Measurements from ENCODE around the gene AGK. TPM values are rescaled to one million over a fixed set of nuclear protein-coding genes. Genes with fewer than 3 reads are reported as not detected.

AGK gene
- total RNA-seq, 3 donors from 2014 or later = 14.7 to 33.1 (median 28.5) TPM

DNA sequence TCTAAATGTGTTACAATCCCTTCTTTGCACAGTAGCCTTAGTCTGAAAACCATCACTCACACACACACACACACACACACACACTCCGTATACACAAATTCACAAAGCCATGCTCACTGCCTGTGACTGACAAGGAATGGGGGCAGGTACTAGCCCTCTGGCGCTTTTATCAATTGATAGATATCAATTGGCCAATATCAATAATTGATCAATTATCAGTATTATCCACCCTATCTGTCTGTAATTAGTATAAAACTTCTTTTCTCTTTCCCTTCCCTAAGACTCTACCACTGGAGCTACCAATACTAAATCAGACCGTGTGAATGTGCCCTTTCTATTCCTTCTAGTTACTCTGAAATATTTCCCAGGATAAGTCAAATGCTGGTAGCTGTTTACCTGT is 148.7 kb downstream of the AGK start:
- TF ChIP-seq, protein P1, sequence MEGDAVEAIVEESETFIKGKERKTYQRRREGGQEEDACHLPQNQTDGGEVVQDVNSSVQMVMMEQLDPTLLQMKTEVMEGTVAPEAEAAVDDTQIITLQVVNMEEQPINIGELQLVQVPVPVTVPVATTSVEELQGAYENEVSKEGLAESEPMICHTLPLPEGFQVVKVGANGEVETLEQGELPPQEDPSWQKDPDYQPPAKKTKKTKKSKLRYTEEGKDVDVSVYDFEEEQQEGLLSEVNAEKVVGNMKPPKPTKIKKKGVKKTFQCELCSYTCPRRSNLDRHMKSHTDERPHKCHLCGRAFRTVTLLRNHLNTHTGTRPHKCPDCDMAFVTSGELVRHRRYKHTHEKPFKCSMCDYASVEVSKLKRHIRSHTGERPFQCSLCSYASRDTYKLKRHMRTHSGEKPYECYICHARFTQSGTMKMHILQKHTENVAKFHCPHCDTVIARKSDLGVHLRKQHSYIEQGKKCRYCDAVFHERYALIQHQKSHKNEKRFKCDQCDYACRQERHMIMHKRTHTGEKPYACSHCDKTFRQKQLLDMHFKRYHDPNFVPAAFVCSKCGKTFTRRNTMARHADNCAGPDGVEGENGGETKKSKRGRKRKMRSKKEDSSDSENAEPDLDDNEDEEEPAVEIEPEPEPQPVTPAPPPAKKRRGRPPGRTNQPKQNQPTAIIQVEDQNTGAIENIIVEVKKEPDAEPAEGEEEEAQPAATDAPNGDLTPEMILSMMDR (IDR thresholded peaks at IDR 0.05) = no peak
- TF ChIP-seq POLR2AphosphoS5 (IDR thresholded peaks at IDR 0.05) (no peak), POLR2A (IDR thresholded peaks at IDR 0.05) (no peak)
- H3K4me1 ChIP-seq = peaks cover 0 to 3% of the 10 kb centered on the region in 2 donors
- intact Hi-C loops (cut with DNase I; ENCODE audit: low total_unique reads) = no loop called here

GRCh38 chr7:141700296-141700847 is 149.2 kb downstream of the AGK start:
- Histone ChIP-seq H3K36me3 (no peaks in the 10 kb centered on the region), H3K9me3 (no peaks in the 10 kb centered on the region), H3K4me1 (peaks cover 0 to 3% of the 10 kb centered on the region in 2 donors), H3K27ac (peak overlapping the region; percentile 86 to 92), H3K4me3 (peak overlapping the region in 2 of 3 donors; percentile 91 to 97), H3K27me3 (no peaks in the 10 kb centered on the region)
- intact Hi-C loops (cut with DNase I; ENCODE audit: low total_unique reads) = no loop called here
- no peak for DNase-seq (ENCODE audit: low spot score in 2 of 2)
- TF ChIP-seq, protein P1 (IDR thresholded peaks at IDR 0.05) = no peak
- no peak for TF ChIP-seq POLR2A (IDR thresholded peaks at IDR 0.05)

More for the DNA sequence above, 148.7 kb downstream of the AGK start:
- DNase-seq (ENCODE audit: low spot score in 2 of 2) = no peak
- Histone ChIP-seq H3K9me3 (no peaks in the 10 kb centered on the region), H3K36me3 (no peaks in the 10 kb centered on the region), H3K27me3 (no peaks in the 10 kb centered on the region), H3K27ac (no peak overlapping the region), H3K4me3 (no peak overlapping the region)

DNA sequence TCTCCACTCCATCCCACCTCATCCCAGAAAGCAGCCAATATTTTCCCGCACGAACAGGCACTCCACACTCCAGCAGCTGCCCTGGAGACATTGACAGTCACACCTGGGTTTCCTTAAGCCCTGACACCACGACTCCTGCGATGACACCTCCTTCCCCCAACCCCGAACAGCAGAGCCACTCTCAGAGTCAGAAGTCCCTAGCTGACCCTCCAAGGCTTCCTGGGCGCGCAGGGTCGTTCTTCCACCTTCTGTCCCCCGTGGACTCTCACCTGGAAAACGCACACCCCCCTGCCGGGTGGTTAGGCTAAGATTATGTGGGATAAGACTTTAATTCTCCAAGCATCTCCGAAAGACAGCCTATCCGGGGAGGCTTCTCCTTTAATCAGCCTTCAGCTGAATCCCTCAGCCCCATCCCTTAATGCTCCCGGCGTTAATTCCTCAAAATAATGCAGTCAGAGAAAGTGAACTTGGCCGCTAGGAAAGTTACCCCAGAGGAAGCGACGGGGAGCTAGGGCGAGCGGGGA is 149.7 kb downstream of the AGK start:
- no peak for DNase-seq (ENCODE audit: low spot score in 2 of 2)
- peaks cover 0 to 3% of the 10 kb centered on the region in 2 donors for H3K4me1 ChIP-seq
- no peaks in the 10 kb centered on the region for H3K9me3 ChIP-seq
- no peaks in the 10 kb centered on the region for H3K36me3 ChIP-seq
- H3K27me3 ChIP-seq = no peaks in the 10 kb centered on the region
- H3K27ac ChIP-seq = peak overlapping the region; percentile 86 to 92
- intact Hi-C loops (cut with DNase I; ENCODE audit: low total_unique reads) = no loop called here
- peak overlapping the region; percentile 84 to 97 (median 91) for H3K4me3 ChIP-seq
- TF ChIP-seq, protein P1 (IDR thresholded peaks at IDR 0.05) = no peak
- TF ChIP-seq POLR2AphosphoS5 (IDR thresholded peaks at IDR 0.05) (no peak), POLR2A (IDR thresholded peaks at IDR 0.05) (no peak)

DNA sequence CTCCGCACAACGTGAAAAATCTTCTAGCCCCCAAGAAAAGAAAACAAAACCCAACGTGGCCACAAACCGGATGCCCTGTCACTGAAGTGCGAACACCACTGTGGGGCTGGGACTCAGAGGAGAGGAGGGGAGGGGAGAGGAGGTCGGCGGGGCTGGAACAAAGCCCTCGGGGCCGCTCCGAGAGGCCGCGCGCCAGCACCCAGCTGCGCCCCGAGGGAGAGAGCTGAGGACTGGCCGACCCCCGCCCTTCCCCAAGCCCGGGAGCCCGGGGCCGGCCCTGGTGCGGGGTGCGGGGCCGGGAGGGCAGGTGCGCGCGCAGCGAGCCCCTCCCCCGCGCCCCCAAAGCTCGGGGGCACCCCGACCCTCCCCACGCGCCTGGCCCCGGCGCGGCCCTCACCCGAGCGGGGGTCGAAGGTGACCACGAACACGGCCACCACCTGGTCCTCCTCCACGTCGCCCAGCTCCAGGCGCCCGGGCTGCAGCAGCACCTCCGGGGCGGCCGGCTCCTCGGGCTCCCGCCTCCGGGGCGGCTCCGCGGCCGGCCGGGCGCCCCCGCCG is 150.4 kb downstream of the AGK start:
- TF ChIP-seq, protein P1 (IDR thresholded peaks at IDR 0.05) = no peak
- TF ChIP-seq POLR2AphosphoS5 (IDR thresholded peaks at IDR 0.05) (no peak), POLR2A (IDR thresholded peaks at IDR 0.05) (no peak)
- H3K4me1 ChIP-seq = peaks cover 0 to 3% of the 10 kb centered on the region in 2 donors

DNA sequence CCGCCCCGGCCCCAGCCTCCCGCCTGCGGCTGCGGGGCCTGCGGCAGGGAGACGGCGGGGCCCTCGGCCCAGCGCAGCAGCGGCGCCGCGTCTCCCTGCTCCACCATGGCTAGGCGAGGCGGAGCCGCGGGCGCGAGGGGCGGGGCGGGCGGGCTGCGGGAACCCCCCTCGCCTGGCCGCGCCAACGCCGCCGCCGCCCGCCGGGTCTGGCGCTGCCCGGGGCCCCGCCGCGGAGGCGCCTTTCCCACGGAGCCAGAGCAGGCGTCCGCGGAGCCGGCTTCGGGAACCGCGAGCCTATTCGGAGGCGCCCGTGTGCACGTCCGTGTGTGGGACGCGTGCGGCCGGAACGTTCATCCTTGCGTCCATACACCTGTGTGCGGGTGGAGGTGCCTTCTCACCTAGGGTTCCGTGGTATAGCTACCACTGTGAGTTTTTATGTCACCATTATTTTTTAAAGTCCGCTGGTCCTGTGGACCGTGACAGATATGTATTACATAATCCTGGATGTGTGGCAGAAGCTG is 150.9 kb downstream of the AGK start, which contains the start of gene DENND11:
Gene DENND11, minus strand, starts transcription at position 120 of the 521 bp plus-strand sequence. Its CDS starts 13 bp downstream, at position 107.
- Histone ChIP-seq H3K9me3 (no peaks in the 10 kb centered on the region), H3K36me3 (no peaks in the 10 kb centered on the region), H3K4me1 (peaks cover 0 to 3% of the 10 kb centered on the region in 2 donors), H3K27me3 (no peaks in the 10 kb centered on the region), H3K4me3 (peak within 1 kb of the TSS; percentile 84 to 97 (median 91)), H3K27ac (peak within 1 kb of the TSS; percentile 86 to 92)
- no peak for TF ChIP-seq POLR2AphosphoS5 (IDR thresholded peaks at IDR 0.05)
- TF ChIP-seq, protein P1 (IDR thresholded peaks at IDR 0.05) = no peak
- intact Hi-C loops (cut with DNase I; ENCODE audit: low total_unique reads) = no loop called here
- no peak for DNase-seq (ENCODE audit: low spot score in 2 of 2)

More for the DNA sequence above, 150.4 kb downstream of the AGK start:
- no peak for DNase-seq (ENCODE audit: low spot score in 2 of 2)
- H3K36me3 ChIP-seq = no peaks in the 10 kb centered on the region
- peak overlapping the region; percentile 84 to 97 (median 91) for H3K4me3 ChIP-seq
- H3K9me3 ChIP-seq = no peaks in the 10 kb centered on the region
- H3K27me3 ChIP-seq = no peaks in the 10 kb centered on the region
- intact Hi-C loops (cut with DNase I; ENCODE audit: low total_unique reads) = no loop called here
- H3K27ac ChIP-seq = peak overlapping the region; percentile 86 to 92

All from breast epithelium (tissue), 4 donors.